AG08396 (cell line): ENCODE measurements around the gene OR2J1.
"Not testable (repeated sequence)": the region's sequence is repeated elsewhere in the genome, so short reads cannot be mapped to it uniquely, and the experiment has no call there.

Experiments used
- DNase-seq: peaks from one replicate; pipeline ENCODE4 v3.0.0; 2012; ENCODE audit warnings: low spot score, mixed read lengths

The OR2J1 gene

DNA sequence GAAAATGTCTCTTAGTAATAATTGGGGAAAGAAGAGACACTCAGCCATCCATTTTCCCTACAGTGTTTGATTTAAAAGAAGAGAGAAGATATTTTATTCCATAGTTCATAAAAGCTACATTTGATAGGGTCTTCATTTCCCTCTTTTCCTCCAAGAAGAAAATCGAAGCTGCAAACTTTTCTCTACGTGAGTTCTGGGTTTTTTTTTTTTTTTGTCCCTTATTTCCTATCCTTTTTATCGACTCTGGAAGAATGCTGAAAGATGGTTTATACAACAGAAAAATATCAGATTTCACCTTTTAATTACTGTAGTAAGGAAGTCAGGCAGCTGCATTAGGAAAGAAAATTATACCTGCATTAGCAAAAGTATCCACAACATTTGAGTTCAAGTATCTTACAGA, at the start of gene OR2J1:
OR2J1 (plus strand) TSS at position 301 of the 400 bp plus-strand sequence. CDS start 1,453 bp downstream, outside the sequence.
- DNase-seq: no peak

DNA sequence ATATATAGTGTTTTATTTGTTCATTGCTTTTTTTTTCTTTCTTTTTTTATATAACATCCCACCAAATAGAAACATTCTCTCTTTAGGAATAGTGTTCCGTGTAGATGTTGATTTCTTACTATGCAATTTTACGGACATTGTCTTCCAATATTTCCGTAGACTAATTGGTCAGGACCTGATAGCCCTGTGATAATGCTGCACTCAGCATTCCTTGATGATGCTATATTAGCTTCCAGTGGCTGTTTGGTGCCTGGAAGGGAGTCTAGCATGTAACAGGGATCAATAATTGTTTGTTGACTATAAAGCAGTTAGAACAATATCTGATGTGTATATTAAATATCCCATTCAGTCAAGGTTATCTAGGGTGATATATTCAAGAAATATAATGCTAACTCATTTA, 47.6 kb upstream of the OR2J1 start:
- no peak for DNase-seq

DNA sequence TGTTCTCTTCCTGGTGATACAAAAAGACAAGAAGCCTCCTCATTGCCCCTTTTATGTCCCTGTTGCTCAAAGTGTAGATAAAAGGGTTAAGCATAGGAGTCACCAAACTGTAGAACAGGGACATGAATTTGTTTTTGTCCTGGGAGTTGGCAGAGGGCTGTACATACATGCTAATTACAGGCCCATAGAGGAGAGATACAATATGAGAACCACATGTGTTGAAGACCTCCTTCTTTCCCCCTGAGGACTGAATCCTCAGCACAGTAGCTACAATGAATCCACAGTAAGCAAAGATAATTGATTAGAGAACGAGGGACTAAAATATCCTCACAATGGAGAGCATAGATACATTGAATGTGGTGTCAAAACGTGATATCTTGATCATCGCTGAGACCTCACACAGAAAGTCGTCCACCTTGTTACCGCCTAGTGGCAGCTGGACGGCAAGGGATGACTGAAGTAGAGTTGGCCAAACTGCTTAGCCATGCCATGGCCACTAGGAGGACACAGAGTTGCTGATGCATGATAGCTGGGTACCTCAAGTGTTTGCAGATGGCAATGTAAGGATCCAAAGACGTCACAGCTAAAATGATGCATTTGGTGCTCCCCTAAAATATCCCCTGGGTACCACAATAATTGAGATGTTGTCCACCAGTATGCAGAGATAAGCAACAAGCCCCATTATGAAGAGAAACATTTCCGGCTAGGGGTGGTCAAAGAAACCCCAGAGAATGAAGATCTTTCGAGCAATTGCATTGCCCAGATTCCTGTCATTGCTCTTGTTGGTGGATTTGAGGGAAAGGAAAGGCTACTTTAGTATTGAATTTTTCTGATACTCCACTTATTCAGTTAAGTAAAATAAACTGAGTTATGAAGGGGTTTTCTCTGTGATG, 27.2 kb upstream of the OR2J1 start:
- peak; percentile 9 for DNase-seq

DNA sequence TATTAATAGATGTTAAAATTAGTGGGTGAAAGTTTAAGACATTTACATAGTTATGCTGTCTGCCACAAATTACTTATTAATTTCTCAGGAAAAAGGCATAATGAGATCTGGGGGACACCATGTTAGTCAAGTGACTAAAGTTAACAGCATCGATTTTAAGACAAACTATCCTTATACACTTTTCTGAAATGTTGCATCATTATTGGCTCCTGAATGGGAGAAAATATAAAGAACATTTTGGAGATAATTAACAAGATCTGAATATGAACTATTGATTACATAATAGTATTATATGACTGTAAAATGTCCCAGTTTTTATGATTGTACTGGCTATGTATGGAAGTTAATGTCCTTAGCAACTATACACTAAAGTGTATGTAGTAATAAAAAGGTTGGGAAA, 20.1 kb upstream of the OR2J1 start:
- DNase-seq: no peak

DNA sequence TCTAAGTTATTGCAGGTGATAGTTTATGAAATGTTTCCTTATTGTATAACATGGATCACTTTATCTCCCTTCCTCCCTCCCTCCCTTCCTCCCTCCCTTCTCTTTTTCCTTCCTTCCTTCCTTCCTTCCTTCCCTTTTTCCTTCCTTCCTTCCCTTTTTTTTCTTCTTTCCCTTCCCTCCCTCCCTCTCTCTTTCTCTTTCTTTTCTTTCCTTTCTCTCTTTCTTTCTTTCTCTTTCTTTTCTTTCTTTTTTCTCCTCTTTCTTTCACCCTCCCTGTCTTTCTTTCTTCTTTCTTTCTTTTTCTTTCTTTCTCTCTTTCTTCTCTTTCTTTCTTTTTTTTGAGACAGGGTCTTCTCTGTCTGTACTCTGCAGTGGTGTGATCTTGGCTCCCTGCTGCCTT, 18.0 kb upstream of the OR2J1 start:
- no peak for DNase-seq

DNA sequence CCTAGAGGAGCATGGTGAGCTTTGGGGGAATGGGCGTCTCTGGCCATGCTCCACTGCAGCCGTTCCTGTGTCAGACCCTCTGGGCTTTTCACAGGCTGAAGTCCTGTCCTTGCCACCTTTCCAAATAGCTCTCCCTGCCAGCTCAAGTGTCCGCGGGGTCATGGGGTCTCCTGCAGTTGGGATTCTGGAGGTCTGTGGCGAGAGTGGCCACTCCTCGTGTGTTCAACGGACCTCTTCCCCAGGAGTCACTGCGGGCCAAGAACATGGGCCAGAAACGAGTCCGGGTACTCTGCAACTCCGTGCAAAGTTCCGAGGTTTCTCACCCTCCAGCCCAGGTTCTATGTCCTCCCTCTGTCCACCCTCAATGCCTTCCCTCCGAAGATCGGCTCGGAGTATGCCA, 16.8 kb upstream of the OR2J1 start:
- DNase-seq: no peak

DNA sequence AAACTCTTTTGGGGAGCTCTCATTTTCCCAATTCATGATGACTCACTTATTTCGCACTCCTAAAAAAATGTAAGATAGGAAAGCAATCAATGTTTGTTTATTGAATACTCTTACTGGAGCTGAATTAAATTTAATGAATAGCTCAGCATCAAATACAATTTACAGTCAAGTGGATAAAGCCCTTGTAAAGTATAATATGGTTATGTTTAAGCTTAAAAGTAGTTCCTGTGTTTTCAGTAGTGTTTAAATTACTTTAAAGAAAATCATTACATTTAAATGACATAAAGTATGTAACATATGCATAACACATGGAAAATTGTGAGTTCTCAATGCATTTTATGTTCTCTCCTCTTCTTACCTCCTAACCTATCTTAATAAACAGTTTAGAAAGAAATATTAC, 12.1 kb upstream of the OR2J1 start, which contains the start of gene OR2B3:
OR2B3 (minus strand) TSS at position 101 of the 400 bp plus-strand sequence; CDS start at position 36, 65 bp downstream.
- no peak for DNase-seq

DNA sequence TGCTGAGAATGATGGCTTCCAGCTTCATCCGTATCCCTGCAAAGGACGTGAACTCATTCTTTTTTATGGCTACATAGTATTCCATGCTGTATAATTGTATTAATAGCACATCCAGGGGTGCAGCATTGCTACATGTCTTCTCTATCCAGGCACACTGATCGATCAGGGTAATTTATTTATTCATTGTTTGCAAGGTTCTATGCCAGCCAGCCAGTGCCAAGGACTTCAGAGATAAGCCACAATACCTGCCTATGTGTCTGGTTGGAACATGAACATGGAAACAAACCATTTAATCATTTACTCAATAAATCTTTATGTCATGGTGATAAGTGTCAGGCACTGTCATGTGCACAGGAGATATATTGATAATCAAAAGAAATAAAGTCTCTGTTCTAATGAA, 6.3 kb upstream of the OR2J1 start:
- DNase-seq: no peak

DNA sequence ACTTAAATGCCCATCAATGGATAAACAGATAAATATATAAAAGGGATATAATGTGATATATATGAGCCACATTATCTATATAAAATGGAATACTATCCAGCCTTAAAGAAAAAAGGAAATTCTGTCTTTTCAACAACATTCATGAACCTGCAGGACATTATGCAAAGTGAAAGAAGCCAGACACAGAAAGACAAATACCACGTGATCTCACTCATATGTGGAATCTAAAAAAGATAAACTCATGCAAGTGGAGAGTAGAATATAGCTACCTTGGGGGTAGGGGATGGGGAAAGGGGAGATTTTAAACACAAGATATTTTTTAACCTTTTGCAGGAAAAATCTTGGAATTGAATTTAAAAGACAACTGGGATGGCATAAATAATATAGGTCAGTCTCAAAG, 1.5 kb upstream of the OR2J1 start:
- no peak for DNase-seq

DNA sequence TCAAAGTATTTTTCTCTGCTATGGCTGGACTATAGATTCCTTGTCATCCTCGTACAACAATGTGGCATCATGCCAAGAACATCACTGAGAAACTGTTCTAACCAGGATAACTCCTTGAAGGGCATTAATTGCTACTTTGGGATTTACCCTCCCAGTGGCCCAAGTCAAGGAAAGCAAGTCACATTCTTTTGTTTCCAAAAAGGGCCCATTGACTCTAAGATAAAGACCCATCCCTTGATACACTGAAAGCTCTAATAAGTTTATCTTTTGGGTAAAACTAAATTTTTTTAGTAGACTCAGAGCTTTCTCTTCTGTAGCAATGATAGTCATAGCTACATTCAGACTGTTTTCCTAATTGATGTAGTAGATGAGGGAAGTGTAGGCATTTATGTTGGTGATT, 8.5 kb downstream of the OR2J1 start, which contains the start of gene OR2J3:
OR2J3 (plus strand) TSS at position 301 of the 400 bp plus-strand sequence. CDS start 3,833 bp downstream, outside the sequence.
- DNase-seq: no peak

DNA sequence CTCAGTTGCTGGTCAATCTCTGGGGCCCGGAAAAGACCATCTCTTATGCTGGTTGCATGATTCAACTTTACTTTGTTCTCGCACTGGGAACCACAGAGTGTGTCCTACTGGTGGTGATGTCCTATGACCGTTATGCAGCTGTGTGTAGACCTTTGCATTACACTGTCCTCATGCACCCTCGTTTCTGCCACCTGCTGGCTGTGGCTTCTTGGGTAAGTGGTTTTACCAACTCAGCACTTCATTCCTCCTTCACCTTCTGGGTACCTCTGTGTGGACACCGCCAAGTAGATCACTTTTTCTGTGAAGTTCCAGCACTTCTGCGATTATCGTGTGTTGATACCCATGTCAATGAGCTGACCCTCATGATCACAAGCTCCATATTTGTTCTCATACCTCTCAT, 12.8 kb downstream of the OR2J1 start:
- no peak for DNase-seq

DNA sequence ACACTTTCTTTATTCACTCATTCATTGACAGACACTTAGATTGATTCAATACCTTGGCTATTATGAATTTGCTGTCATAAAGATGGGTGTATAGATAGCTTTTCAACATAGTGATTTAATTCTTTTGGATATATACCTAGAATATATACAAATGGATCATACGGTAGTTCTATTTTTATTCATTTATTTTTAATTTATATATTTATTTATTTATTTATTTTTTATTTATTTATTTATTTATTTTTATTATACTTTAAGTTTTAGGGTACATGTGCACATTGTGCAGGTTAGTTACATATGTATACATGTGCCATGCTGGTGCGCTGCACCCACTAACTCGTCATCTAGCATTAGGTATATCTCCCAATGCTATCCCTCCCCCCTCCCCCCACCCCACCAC, 15.7 kb downstream of the OR2J1 start:
- not testable (repeated sequence) for DNase-seq

DNA sequence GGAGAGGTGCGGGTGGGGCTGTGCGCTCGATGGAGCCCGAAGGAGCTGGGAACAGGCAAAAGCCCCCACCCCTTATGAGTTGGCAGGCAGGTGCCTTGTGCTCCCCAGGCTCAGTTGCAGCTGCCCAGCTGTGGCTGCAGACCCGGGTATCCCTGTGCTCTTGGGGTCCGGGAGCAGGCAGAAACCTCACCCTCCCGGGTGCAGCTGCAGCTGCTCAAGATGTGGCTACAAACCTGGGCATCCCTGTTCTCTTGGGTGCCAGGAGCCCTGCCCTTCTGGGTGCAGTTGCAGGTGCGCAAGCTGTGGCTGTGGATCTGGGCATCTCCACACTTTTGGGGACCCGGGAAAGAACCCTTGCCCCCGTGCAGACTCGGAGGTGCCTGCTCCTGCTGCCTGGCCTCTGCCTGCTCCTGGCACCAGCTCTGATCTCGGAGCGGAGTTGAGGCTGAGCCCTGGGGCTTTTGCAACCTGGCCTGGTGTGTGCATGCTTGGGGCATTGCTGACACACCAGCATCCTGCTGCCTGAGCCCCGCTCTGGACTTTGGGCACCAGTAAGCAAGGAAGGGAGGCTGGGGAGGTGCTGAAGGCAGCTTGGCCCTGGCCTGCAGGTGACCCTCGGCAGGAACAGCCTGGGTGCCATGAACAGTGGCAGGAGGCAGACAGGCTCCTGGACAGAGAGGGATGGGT, 30.2 kb downstream of the OR2J1 start:
- DNase-seq: no peak

DNA sequence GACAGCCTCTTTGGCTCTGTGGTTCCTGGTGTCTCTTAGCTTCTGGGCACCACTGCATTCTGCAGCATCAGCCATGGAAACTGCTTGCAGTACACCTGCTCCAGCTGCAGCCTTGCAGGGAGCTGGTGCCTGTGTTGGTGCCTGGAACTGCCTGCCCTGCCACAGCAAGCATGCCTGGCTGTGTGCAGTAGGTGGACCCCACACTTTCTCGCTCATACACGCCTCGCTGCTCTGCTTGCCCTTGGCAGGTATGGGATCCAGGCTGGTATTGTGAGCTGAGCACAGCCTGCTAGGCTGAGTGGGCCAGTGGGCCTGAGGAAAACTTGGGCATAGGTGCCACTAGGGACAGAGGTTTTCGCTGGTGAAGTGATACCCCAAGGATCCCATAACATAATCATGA, 31.4 kb downstream of the OR2J1 start:
- DNase-seq: no peak

DNA sequence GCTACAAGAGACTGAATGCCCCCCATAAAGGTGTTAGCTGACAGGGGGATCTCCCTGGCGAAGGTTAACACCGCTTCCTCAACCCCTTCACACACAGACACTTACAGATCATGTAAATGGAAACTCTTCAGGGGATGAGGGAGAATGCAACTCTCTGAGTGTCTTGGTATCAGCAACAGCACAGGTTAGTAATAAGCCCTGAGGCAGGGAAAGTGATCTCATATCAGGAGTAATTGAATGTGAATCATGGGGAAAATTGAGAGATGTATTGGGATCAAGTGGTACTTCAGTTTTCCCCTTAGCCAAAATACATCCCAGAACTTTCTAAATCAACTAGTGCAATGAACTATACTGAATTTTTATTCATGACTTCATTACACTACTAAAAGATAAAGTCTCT, 32.4 kb downstream of the OR2J1 start:
- no peak for DNase-seq

DNA sequence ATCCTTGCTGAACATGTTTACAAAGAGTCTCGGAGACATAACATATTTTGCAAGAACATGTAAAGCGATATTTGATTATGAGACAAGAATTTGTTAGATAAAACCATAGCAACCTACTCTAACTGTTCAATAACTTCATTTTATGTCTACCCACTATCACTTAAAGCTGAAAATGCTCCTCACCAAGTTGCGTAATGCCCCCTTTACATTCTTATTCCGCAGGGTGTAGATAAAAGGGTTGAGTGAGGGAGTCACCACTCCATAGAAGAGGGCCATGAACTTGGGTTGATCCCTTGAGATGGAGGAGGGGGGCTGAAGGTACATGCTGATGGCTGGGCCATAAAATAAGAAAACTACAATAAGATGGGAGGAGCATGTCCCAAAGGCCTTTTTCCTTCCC, 38.4 kb downstream of the OR2J1 start:
- no peak for DNase-seq

DNA sequence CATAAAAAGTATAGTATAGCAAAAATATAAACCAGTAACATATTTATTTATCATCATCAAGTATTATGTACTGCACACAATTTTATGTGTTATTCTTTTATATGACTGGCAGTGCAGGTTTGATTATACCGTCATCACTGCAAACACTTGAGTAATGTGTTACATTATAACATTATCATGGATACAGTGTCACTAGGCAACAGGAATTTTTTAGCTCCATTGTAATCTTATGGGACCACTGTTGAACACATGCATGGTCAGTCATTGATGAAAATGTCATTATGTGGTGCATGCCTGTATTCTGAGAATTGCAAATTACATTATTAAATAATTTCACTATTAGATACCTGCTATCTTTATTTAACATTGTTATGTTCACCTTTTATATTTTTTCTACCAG, 42.3 kb downstream of the OR2J1 start:
- no peak for DNase-seq

DNA sequence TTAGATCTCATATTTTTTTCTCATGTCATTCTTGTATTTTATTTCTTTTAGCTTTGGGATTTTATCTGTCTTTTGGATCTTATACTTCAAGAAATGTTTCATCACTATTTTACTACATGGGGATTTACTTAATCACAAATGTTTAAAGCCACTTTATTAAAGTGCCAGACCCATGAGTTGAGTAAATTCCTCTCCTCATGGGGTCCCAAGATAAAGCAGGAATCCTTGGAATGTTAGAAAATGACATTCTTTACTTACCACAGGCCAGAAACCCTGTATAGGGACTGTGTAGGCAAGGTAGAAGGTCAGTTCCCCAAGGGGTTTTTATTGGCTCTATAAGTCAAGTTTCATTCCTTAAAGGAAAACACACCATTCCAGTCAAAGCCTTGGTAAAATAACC, 43.0 kb downstream of the OR2J1 start:
- DNase-seq: no peak

DNA sequence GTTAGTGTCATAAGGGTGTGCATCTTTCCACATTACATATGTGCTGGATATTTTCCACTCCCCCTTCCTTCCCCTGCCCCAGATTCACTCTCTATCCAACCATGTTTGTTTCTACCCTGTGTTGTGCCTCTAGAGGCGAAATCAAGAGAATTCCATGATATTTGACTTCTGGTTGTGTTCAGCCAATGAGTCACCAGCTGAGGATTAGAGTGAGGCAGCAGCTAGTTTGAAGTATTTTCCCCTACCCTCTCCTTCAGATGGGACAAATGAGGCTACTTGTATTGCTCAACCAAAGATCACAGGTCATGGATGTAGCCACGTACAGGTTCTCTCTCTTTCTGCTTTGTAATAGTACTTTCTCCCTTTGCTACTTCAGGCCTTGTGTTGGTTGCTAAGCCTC, 46.9 kb downstream of the OR2J1 start:
- no peak for DNase-seq

DNA sequence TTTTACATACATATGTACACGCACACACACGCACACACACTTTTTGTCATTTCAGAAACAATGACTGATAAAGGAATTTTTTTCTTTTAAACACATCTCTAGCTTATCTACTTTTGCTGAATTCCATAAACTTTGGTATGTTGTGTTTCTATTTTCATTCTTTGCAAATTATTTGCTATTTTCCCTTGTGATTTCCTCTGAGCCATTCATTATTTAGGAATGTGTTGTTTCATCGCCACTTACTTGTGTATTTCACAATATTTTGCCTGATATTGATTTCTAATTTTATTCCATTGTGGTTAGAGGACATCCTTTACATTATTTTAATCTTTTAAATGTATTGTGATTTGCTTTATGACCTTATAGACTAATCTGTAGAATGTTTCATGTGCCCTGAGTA, 47.8 kb downstream of the OR2J1 start:
- no peak for DNase-seq

DNA sequence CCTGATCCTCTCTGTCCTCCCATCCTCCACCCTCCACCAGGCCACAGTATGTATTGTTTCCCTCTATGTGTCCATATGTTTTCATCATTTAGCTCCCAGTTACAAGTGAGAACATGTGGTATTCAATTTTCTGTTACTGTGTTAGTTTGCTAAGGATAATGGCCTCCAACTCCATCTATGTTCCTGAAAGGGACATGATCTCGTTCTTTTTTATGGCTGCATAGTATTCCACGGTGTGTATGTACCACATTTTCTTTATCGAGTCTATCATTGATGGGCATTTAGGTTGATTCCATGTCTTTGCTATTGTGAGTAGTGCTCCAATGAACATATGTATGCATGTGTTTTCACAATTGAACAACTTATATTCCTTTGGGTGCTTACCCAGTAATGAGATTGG, 50.2 kb downstream of the OR2J1 start:
- not testable (repeated sequence) for DNase-seq
